Stimulated activated memory B cell treated with anti-CD40 and anti-IgM and Interleukin-4, amounts not matched to agents 10 μg/mL and 1 μg/mL and 100 μg/mL, for 72 hours (primary cell): ENCODE results near the gene SLC41A3.
"Not testable (repeated sequence)": the region's sequence is repeated elsewhere in the genome, so short reads cannot be mapped to it uniquely, and the experiment has no call there.

Experiments
- ATAC-seq: fragments of 150-1000 bp; cut with Tn5 transposase; 2 replicates; pipeline ENCODE4 v1.10.0; 2021
- H3K27ac Mint-ChIP-seq: one replicate; pipeline ENCODE4 v1.8.0; 2022; ENCODE audit warnings: mild to moderate bottlenecking, mixed read lengths
- H3K27me3 Mint-ChIP-seq: one replicate; pipeline ENCODE4 v1.8.0; 2022; ENCODE audit warnings: mixed read lengths
- H3K36me3 Mint-ChIP-seq: one replicate; pipeline ENCODE4 v1.8.0; 2022; ENCODE audit warnings: mixed read lengths
- H3K4me1 Mint-ChIP-seq: one replicate; pipeline ENCODE4 v1.8.0; 2022; ENCODE audit warnings: mixed read lengths
- H3K4me3 Mint-ChIP-seq: one replicate; pipeline ENCODE4 v1.8.0; 2022; ENCODE audit warnings: mild to moderate bottlenecking, moderate library complexity, mixed read lengths
- H3K9me3 Mint-ChIP-seq: one replicate; pipeline ENCODE4 v1.8.0; 2022; ENCODE audit warnings: mixed read lengths

The SLC41A3 gene

GRCh38 chr3:126083511-126083912 is 412 bp downstream of the SLC41A3 start:
- peak overlapping the region; percentile 96 for H3K4me3 Mint-ChIP-seq
- peaks cover 3% of the 10 kb centered on the region for H3K9me3 Mint-ChIP-seq
- H3K27me3 Mint-ChIP-seq, result no peaks in the 10 kb centered on the region
- ATAC-seq, result peak; percentile 71
- H3K27ac Mint-ChIP-seq, result peak overlapping the region; percentile 94
- H3K36me3 Mint-ChIP-seq, result peaks cover 9% of the 10 kb centered on the region
- peaks cover 19% of the 10 kb centered on the region for H3K4me1 Mint-ChIP-seq

- no peak for ATAC-seq
Observed at GRCh38 chr3:126083138-126083445, 832 bp downstream of the SLC41A3 start.

GRCh38 chr3:126082362-126083137 is 1.4 kb downstream of the SLC41A3 start:
- peaks cover 19% of the 10 kb centered on the region for H3K4me1 Mint-ChIP-seq
- H3K27ac Mint-ChIP-seq, result peak overlapping the region; percentile 94
- peaks cover 3% of the 10 kb centered on the region for H3K9me3 Mint-ChIP-seq
- ATAC-seq, result no peak
- H3K36me3 Mint-ChIP-seq, result peaks cover 9% of the 10 kb centered on the region
- H3K4me3 Mint-ChIP-seq, result peak overlapping the region; percentile 96
- H3K27me3 Mint-ChIP-seq, result no peaks in the 10 kb centered on the region

More at GRCh38 chr3:126083138-126083445, 832 bp downstream of the SLC41A3 start:
- H3K27ac Mint-ChIP-seq, result peak overlapping the region; percentile 94
- H3K36me3 Mint-ChIP-seq, result peaks cover 9% of the 10 kb centered on the region
- H3K4me1 Mint-ChIP-seq, result peaks cover 19% of the 10 kb centered on the region
- peaks cover 3% of the 10 kb centered on the region for H3K9me3 Mint-ChIP-seq
- no peaks in the 10 kb centered on the region for H3K27me3 Mint-ChIP-seq
- peak overlapping the region; percentile 96 for H3K4me3 Mint-ChIP-seq

GRCh38 chr3:126081618-126082361 is 2.1 kb downstream of the SLC41A3 start:
- ATAC-seq, result no peak
- no peak overlapping the region for H3K27ac Mint-ChIP-seq

GRCh38 chr3:126080970-126081369 is 3.0 kb downstream of the SLC41A3 start:
- no peak for ATAC-seq
- Mint-ChIP-seq H3K4me1 (peaks cover 19% of the 10 kb centered on the region), H3K27ac (no peak overlapping the region), H3K36me3 (peaks cover 9% of the 10 kb centered on the region), H3K9me3 (no peaks in the 10 kb centered on the region), H3K4me3 (no peak overlapping the region), H3K27me3 (no peaks in the 10 kb centered on the region)

More at GRCh38 chr3:126081618-126082361, 2.1 kb downstream of the SLC41A3 start:
- H3K4me1 Mint-ChIP-seq, result peaks cover 19% of the 10 kb centered on the region
- no peak overlapping the region for H3K4me3 Mint-ChIP-seq
- no peaks in the 10 kb centered on the region for H3K9me3 Mint-ChIP-seq
- peaks cover 9% of the 10 kb centered on the region for H3K36me3 Mint-ChIP-seq
- no peaks in the 10 kb centered on the region for H3K27me3 Mint-ChIP-seq

GRCh38 chr3:126078866-126079265 is 5.1 kb downstream of the SLC41A3 start:
- no peaks in the 10 kb centered on the region for H3K27me3 Mint-ChIP-seq

GRCh38 chr3:126077754-126078153 is 6.2 kb downstream of the SLC41A3 start:
- ATAC-seq, result no peak
- H3K27me3 Mint-ChIP-seq, result no peaks in the 10 kb centered on the region
- peaks cover 26% of the 10 kb centered on the region for H3K36me3 Mint-ChIP-seq
- no peak overlapping the region for H3K27ac Mint-ChIP-seq
- H3K9me3 Mint-ChIP-seq, result peaks cover 3% of the 10 kb centered on the region
- H3K4me3 Mint-ChIP-seq, result no peak overlapping the region
- H3K4me1 Mint-ChIP-seq, result peaks cover under 1% of the 10 kb centered on the region

More at GRCh38 chr3:126078866-126079265, 5.1 kb downstream of the SLC41A3 start:
- Mint-ChIP-seq H3K36me3 (peaks cover 15% of the 10 kb centered on the region), H3K4me3 (no peak overlapping the region), H3K27ac (no peak overlapping the region), H3K9me3 (no peaks in the 10 kb centered on the region), H3K4me1 (peaks cover 7% of the 10 kb centered on the region)
- ATAC-seq, result no peak

- peaks cover 5% of the 10 kb centered on the region for H3K9me3 Mint-ChIP-seq
- H3K4me1 Mint-ChIP-seq, result no peaks in the 10 kb centered on the region
- H3K36me3 Mint-ChIP-seq, result peaks cover 36% of the 10 kb centered on the region
- H3K27ac Mint-ChIP-seq, result no peak overlapping the region
- no peak for ATAC-seq
- no peaks in the 10 kb centered on the region for H3K27me3 Mint-ChIP-seq
- no peak overlapping the region for H3K4me3 Mint-ChIP-seq
Observed at GRCh38 chr3:126076140-126076539, 7.8 kb downstream of the SLC41A3 start.

- H3K4me3 Mint-ChIP-seq, result no peak overlapping the region
- H3K27ac Mint-ChIP-seq, result no peak overlapping the region
- no peaks in the 10 kb centered on the region for H3K27me3 Mint-ChIP-seq
- H3K36me3 Mint-ChIP-seq, result peaks cover 57% of the 10 kb centered on the region
- peaks cover 5% of the 10 kb centered on the region for H3K9me3 Mint-ChIP-seq
- no peaks in the 10 kb centered on the region for H3K4me1 Mint-ChIP-seq
- no peak for ATAC-seq
Observed at GRCh38 chr3:126070146-126070545, 13.8 kb downstream of the SLC41A3 start.

GRCh38 chr3:126067959-126068358 is 16.0 kb downstream of the SLC41A3 start:
- H3K36me3 Mint-ChIP-seq, result peaks cover 48% of the 10 kb centered on the region
- no peak overlapping the region for H3K27ac Mint-ChIP-seq
- H3K27me3 Mint-ChIP-seq, result no peaks in the 10 kb centered on the region

GRCh38 chr3:126066676-126067075 is 17.2 kb downstream of the SLC41A3 start:
- H3K27me3 Mint-ChIP-seq, ATAC-seq, H3K4me3 Mint-ChIP-seq, H3K27ac Mint-ChIP-seq, H3K9me3 Mint-ChIP-seq: not testable (repeated sequence)
- peaks cover 40% of the 10 kb centered on the region for H3K36me3 Mint-ChIP-seq
- H3K4me1 Mint-ChIP-seq, result peaks cover 15% of the 10 kb centered on the region

More at GRCh38 chr3:126067959-126068358, 16.0 kb downstream of the SLC41A3 start:
- no peak for ATAC-seq
- H3K4me3 Mint-ChIP-seq, result no peak overlapping the region
- H3K9me3 Mint-ChIP-seq, result peaks cover 4% of the 10 kb centered on the region
- peaks cover 15% of the 10 kb centered on the region for H3K4me1 Mint-ChIP-seq

- no peaks in the 10 kb centered on the region for H3K27me3 Mint-ChIP-seq
Observed at GRCh38 chr3:126065876-126066275, 18.0 kb downstream of the SLC41A3 start.

GRCh38 chr3:126064627-126065258 is 19.2 kb downstream of the SLC41A3 start:
- Mint-ChIP-seq H3K4me3 (no peak overlapping the region), H3K4me1 (peaks cover 15% of the 10 kb centered on the region), H3K9me3 (no peaks in the 10 kb centered on the region), H3K36me3 (peaks cover 32% of the 10 kb centered on the region), H3K27ac (no peak overlapping the region), H3K27me3 (no peaks in the 10 kb centered on the region)
- ATAC-seq, result no peak

More at GRCh38 chr3:126065876-126066275, 18.0 kb downstream of the SLC41A3 start:
- ATAC-seq, result no peak
- no peak overlapping the region for H3K4me3 Mint-ChIP-seq
- no peaks in the 10 kb centered on the region for H3K9me3 Mint-ChIP-seq
- H3K36me3 Mint-ChIP-seq, result peaks cover 35% of the 10 kb centered on the region
- peaks cover 15% of the 10 kb centered on the region for H3K4me1 Mint-ChIP-seq
- H3K27ac Mint-ChIP-seq, result no peak overlapping the region

GRCh38 chr3:126063358-126063965 is 20.5 kb downstream of the SLC41A3 start:
- Mint-ChIP-seq H3K36me3 (peaks cover 36% of the 10 kb centered on the region), H3K9me3 (no peaks in the 10 kb centered on the region), H3K27ac (no peak overlapping the region), H3K4me1 (peaks cover 15% of the 10 kb centered on the region), H3K27me3 (no peaks in the 10 kb centered on the region), H3K4me3 (no peak overlapping the region)
- no peak for ATAC-seq
